Transverse colon (tissue), 4 donors: ENCODE data around the gene SPCS1. TPM values are rescaled to one million over a fixed set of nuclear protein-coding genes. Genes with fewer than 3 reads are reported as not detected.

ENCODE experiments used
- DNase-seq: peaks from one replicate; pipeline ENCODE4 v3.0.0-alpha.2; 2019
- H3K27ac ChIP-seq, 4 donors: fragments of 200-600 bp; sonication (generic); 2 replicates each; pipeline ENCODE4 v1.5.1; 2016 to 2018; ENCODE audit warnings: inconsistent platforms in 4 of 4
- H3K27me3 ChIP-seq: fragments of 200-600 bp; sonication (generic); 2 replicates; pipeline ENCODE4 v1.5.1; 2017; ENCODE audit warnings: inconsistent platforms
- H3K36me3 ChIP-seq, 4 donors: fragments of 200-600 bp; sonication (generic); 2 replicates each; pipeline ENCODE4 v1.5.1; 2017 to 2019; ENCODE audit warnings: inconsistent platforms in 4 of 4
- H3K4me1 ChIP-seq, 4 donors: fragments of 200-600 bp; sonication (generic); 2 replicates each; pipeline ENCODE4 v1.5.1; 2017 to 2020; ENCODE audit warnings: inconsistent platforms in 4 of 4
- H3K4me3 ChIP-seq, 4 donors: fragments of 200-600 bp; sonication (generic); 1 replicate in 1 of 4; 2 replicates in 3 of 4; pipeline versions ENCODE4 v1.5.1 to v1.6.1; 2017 to 2019; ENCODE audit warnings: inconsistent platforms in 4 of 4
- H3K9me3 ChIP-seq, 2 donors: fragments of 200-600 bp; sonication (generic); 2 replicates each; pipeline ENCODE4 v1.5.1; 2017 to 2019; ENCODE audit warnings: inconsistent platforms in 2 of 2
- EP300 ChIP-seq: sonication (generic); formaldehyde crosslinking; IDR thresholded peaks from one replicate; pipeline ENCODE4 v1.6.1; 2017; ENCODE audit warnings: antibody characterized with exemption, low read depth
- POLR2A ChIP-seq: fragments of 450-650 bp; IDR thresholded peaks from one replicate; pipeline ENCODE4 v1.6.1; 2016; ENCODE audit warnings: antibody characterized with exemption, mild to moderate bottlenecking, moderate library complexity
- POLR2AphosphoS5 ChIP-seq, 3 donors: sonication (generic); formaldehyde crosslinking; IDR thresholded peaks; one replicate each; pipeline ENCODE4 v1.6.1; 2016; ENCODE audit warnings: antibody characterized with exemption in 3 of 3
- WGBS, 2 donors: methylation state at CpG; one replicate each; pipeline ENCODE4 v1.1.5; 2018; ENCODE audit warnings: low coverage in 1 of 2; 5-methylcytosine and 5-hydroxymethylcytosine counted together
- in situ Hi-C, 4 donors: fragments of 200-750 bp; cut with MboI; loops; one replicate each; pipeline versions ENCODE4 v1.15.0 to v1.15.1; 2017; ENCODE audit warnings: low sequenced_read_pairs in 3 of 4, low pct_ligation_motif_present in 1 of 4, low pct_unique_long_range_greater_than_20kb in 1 of 4
- intact Hi-C: fragments of 100-400 bp; cut with DNase I; formaldehyde crosslinking; loops from one replicate; pipeline ENCODE4 v1.15.1; 2023; ENCODE audit warnings: low total_unique reads
- total RNA-seq, 4 donors: library from RNA; depleted of rRNA; stranded (reverse); fragments of >200 nt; gene quantifications; one replicate each; pipeline ENCODE4 v1.1.0, GENCODE V29; 2016
- TF ChIP-seq, protein P1 (sequence below), 5 experiments: fragments of 200-600 bp in 3 of 5; fragments of 450-650 bp in 2 of 5; sonication (generic) in 3 of 5; IDR thresholded peaks; 1 replicate in 2 of 5; 2 replicates in 3 of 5; pipeline ENCODE4 v1.5.1; 2016 to 2017; ENCODE audit warnings: antibody characterized with exemption in 5 of 5, inconsistent platforms in 3 of 5, mild to moderate bottlenecking in 2 of 5, moderate library complexity in 1 of 5

Gene SPCS1
- total RNA-seq, 4 donors from 2014 or later = 24.3 to 120 (median 70.5) TPM

DNA sequence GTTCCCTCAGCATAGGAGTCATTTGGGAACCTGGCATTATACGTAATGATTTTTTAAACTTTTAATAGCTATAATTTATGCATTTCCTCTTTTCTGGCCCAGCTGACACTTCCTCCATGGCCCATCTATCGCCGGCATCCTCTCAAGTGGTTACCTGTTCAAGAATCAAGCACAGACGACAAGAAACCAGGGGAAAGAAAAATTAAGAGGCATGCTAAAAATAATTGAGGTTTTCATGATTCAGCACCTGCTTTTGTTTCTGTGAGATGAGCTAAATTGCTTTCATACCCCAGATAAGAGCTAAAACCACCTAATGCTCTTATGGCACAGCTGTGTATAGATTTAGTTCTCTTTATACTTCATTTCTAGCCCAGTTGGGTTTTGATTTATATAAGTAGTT lies 1.7 kb downstream of the SPCS1 start:
- TF ChIP-seq POLR2A = no peak
- WGBS, 2 donors = 60% methylated on average over 4 of the region's 4 CpGs; no CpG with 5 or more reads in 1 of the 2 donors
- Histone ChIP-seq H3K4me3 (peak overlapping the region in 2 of 4 donors; percentile 85 to 91), H3K27me3 (no peaks in the 10 kb centered on the region), H3K4me1 (peaks cover 12 to 34% (median 28%) of the 10 kb centered on the region in 4 donors), H3K27ac (peak overlapping the region in 3 of 4 donors; percentile 17 to 95 (median 94)), H3K9me3 (no peaks in the 10 kb centered on the region), H3K36me3 (peaks cover 0 to 8% (median 0%) of the 10 kb centered on the region in 4 donors)
- in situ Hi-C loops = no loop called here
- DNase-seq = no peak
- intact Hi-C loops = no loop called here

DNA sequence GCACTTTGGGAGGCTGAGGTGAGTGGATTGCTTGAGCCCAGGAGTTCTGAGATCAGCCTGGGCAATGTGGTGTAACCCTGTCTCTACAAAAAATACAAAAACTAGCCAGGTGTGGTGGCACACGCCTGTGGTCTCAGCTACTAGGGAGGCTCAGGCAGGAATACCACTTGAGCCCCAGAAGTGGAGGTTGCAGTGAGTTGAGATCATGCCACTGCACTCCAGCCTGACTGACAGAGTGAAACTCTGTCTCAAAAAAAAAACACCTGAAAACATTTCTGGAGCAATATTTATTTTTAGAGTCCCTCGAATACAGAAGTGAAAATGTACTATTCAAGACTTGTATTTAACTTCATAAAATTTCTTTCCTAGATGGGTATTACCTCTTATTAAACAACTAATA lies 4.6 kb downstream of the SPCS1 start:
- H3K9me3 ChIP-seq = no peaks in the 10 kb centered on the region
- H3K27ac ChIP-seq = no peak overlapping the region
- peaks cover 0 to 8% (median 0%) of the 10 kb centered on the region in 4 donors for H3K36me3 ChIP-seq
- WGBS, 2 donors = 69 to 80% methylated on average over 2 of the region's 2 CpGs
- no peaks in the 10 kb centered on the region for H3K27me3 ChIP-seq
- intact Hi-C loops (no loop called here), in situ Hi-C loops (no loop called here)
- H3K4me1 ChIP-seq = peaks cover 12 to 22% (median 16%) of the 10 kb centered on the region in 4 donors
- TF ChIP-seq EP300 (no peak), POLR2A (no peak), POLR2AphosphoS5 (IDR thresholded peaks at IDR 0.05) (no peak)
- TF ChIP-seq, protein P1, sequence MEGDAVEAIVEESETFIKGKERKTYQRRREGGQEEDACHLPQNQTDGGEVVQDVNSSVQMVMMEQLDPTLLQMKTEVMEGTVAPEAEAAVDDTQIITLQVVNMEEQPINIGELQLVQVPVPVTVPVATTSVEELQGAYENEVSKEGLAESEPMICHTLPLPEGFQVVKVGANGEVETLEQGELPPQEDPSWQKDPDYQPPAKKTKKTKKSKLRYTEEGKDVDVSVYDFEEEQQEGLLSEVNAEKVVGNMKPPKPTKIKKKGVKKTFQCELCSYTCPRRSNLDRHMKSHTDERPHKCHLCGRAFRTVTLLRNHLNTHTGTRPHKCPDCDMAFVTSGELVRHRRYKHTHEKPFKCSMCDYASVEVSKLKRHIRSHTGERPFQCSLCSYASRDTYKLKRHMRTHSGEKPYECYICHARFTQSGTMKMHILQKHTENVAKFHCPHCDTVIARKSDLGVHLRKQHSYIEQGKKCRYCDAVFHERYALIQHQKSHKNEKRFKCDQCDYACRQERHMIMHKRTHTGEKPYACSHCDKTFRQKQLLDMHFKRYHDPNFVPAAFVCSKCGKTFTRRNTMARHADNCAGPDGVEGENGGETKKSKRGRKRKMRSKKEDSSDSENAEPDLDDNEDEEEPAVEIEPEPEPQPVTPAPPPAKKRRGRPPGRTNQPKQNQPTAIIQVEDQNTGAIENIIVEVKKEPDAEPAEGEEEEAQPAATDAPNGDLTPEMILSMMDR (IDR thresholded peaks at IDR 0.05) = no peak
- DNase-seq = no peak
- H3K4me3 ChIP-seq = no peak overlapping the region

DNA sequence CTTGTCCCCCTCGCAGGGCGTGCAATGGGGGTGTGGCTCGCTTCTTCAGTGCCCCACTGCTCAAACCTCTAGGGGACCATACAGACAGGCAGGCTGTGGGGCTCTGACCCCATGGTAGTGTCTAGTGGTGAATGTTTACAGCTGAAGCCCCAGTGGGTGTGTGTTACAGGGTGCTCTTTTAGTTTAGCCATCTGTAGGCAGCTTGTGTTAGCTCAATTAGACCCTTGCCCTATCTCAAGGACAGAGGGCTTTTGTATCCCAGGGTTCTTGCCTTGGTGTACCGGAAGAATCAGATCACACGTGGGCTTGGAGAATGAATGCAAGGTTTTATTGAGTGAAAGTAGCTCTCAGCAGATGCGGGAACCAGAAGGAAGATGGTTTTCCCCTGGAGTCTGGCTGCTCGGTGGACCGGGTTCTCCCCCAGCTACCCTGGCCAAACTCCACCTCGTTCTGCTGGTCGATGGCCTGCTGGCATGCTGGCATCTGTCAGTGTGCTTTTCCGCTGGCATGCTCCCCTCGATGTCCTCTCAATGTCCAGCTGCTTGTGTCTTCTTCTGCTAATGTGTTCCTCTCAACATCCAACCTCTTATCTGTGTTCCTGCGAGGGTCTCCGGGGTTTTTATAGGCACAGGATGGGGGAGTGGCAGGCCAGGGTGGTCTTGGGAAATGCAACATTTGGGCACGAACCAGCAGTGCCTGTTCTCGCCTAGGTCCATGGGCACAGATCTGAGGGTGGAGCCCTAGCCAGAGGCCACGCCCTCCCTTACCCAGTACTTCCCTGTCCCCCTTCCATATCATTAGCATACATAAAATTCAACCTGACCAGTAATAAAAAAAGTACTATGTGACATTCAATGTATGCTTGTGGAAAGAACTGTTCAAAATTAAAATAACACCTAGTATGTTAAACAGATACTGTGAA lies 6.6 kb downstream of the SPCS1 start:
- DNase-seq = no peak
- Histone ChIP-seq H3K27ac (no peak overlapping the region), H3K27me3 (no peaks in the 10 kb centered on the region), H3K36me3 (peaks cover 0 to 8% (median 0%) of the 10 kb centered on the region in 4 donors), H3K9me3 (no peaks in the 10 kb centered on the region), H3K4me3 (no peak overlapping the region), H3K4me1 (peaks cover 3 to 12% (median 6%) of the 10 kb centered on the region in 4 donors)
- TF ChIP-seq POLR2AphosphoS5 (IDR thresholded peaks at IDR 0.05) (no peak), POLR2A (no peak), EP300 (no peak)
- TF ChIP-seq, protein P1 (IDR thresholded peaks at IDR 0.05) = no peak
- intact Hi-C loops (no loop called here), in situ Hi-C loops (no loop called here)
- 86 to 95% methylated on average over 9 to 17 of the region's 17 CpGs for WGBS, 2 donors

DNA sequence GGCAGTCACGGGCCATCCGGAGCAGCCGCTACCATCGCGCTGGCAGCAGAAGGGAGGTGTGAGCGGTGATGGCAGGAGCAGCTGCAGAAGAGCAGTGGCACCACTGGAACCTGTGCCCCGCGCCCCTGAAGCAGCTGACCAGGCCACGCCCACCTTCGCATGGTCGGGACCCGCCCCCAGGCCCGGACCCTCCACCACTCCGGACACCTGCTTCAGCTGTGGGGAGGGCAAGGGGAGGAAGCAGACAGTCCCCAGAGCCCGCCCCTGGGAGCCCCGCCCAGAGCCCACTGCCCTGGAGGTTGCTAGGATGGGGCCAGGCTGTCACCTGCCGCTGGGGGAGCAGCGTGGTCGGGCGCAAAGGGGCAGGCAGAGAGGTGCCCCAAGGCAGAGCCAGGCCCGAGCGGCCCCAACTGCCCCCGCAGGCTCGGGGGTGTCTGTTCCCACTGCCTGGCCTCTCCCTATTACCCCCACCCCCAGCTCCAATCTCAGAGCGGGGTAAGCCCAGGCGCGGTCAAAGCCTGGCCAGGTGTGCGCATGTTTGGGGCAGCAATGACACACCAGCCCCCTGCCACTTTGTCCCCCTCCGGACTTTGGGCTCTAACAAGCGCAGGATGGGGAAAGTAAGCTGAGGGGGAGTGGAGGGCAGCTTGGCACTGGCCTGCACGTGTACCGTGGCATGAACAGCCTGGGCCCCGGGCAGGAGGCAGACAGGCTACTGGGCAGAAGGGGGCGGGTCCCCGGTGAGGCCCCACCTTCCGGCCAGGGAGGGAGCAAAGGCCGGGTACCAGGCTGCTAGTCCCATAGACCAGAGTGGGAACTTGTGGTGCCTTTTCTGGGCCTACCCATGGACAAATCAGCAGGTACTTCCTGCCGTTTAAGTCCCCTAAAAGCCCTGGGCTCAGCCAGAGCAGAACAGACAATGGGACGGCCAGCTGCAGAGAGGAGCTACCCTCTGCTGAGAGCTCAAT lies 8.7 kb downstream of the SPCS1 start:
- peaks cover 0 to 4% (median 0%) of the 10 kb centered on the region in 4 donors for H3K4me1 ChIP-seq
- intact Hi-C loops (no loop called here), in situ Hi-C loops (no loop called here)

More for the DNA sequence above, 8.7 kb downstream of the SPCS1 start:
- H3K27me3 ChIP-seq = no peaks in the 10 kb centered on the region
- H3K9me3 ChIP-seq = no peaks in the 10 kb centered on the region
- peak; percentile 63 for DNase-seq
- no peak overlapping the region for H3K27ac ChIP-seq
- TF ChIP-seq EP300 (no peak), POLR2A (no peak)
- peaks cover 0 to 5% (median 0%) of the 10 kb centered on the region in 4 donors for H3K36me3 ChIP-seq
- H3K4me3 ChIP-seq = peak overlapping the region in 2 of 4 donors; percentile 20 to 22
- WGBS, 2 donors = 65% methylated on average over 32 of the region's 39 CpGs; no CpG with 5 or more reads in 1 of the 2 donors
